MCF 10A (cell line): ENCODE data around the gene NUCB1. TPM values are rescaled to one million over a fixed set of nuclear protein-coding genes. Genes with fewer than 3 reads are reported as not detected.

ENCODE experiments used
- BruUV-seq: library from RNA; stranded (reverse); fragments of 400-500 nt; replicated peaks from 2 replicates; lab custom pipeline; 2021; lab: Mats Ljungman, UMichigan
- CTCF ChIA-PET: fragments of 300-600 bp; sonication (Branson Sonifier 250); formaldehyde crosslinking; extraction: SDS; loops from one replicate; lab custom pipeline; 2021; ENCODE audit warnings: antibody characterized with exemption, inconsistent platforms; lab: Yijun Ruan, JAX
- POLR2A ChIA-PET: fragments of 300-600, 350-650 bp; sonication (Branson Sonifier 250); formaldehyde crosslinking; extraction: SDS; loops from one replicate; lab custom pipeline; 2020; ENCODE audit warnings: antibody characterized with exemption, inconsistent platforms; lab: Yijun Ruan, JAX
- DNase-seq: peaks from one replicate; pipeline ENCODE4 v3.0.0-alpha.2; 2018; ENCODE audit not compliant: unreplicated experiment
- H3K27ac Mint-ChIP-seq: one replicate; pipeline ENCODE4 v1.8.0; 2022; ENCODE audit warnings: mild to moderate bottlenecking, low read depth, mixed read lengths; ENCODE audit not compliant: unreplicated experiment
- H3K27me3 Mint-ChIP-seq: one replicate; pipeline ENCODE4 v1.8.0; 2022; ENCODE audit warnings: mixed read lengths; ENCODE audit not compliant: insufficient read depth, unreplicated experiment
- H3K36me3 Mint-ChIP-seq: one replicate; pipeline ENCODE4 v1.8.0; 2022; ENCODE audit warnings: mild to moderate bottlenecking, moderate library complexity, mixed read lengths; ENCODE audit not compliant: insufficient read depth, unreplicated experiment
- H3K4me1 Mint-ChIP-seq: one replicate; pipeline ENCODE4 v1.8.0; 2022; ENCODE audit warnings: mixed read lengths; ENCODE audit not compliant: insufficient read depth, unreplicated experiment
- H3K4me3 Mint-ChIP-seq: one replicate; pipeline ENCODE4 v1.8.0; 2022; ENCODE audit warnings: mild to moderate bottlenecking, moderate library complexity, mixed read lengths; ENCODE audit not compliant: unreplicated experiment
- H3K9me3 Mint-ChIP-seq: one replicate; pipeline ENCODE4 v1.8.0; 2022; ENCODE audit warnings: mixed read lengths; ENCODE audit not compliant: unreplicated experiment
- CTCF ChIP-seq: fragments of 200-600 bp; IDR thresholded peaks from one replicate; pipeline ENCODE4 v1.8.0; 2022; ENCODE audit warnings: antibody characterized with exemption, mild to moderate bottlenecking; ENCODE audit not compliant: unreplicated experiment
- intact Hi-C: fragments of 100-400 bp; cut with micrococcal nuclease; formaldehyde crosslinking; loops from 2 replicates; pipeline ENCODE4 v1.14.1; 2022
- total RNA-seq: library from RNA; stranded (reverse); gene quantifications from 2 replicates; pipeline ENCODE4 v1.2.3, GENCODE V29; 2022

Gene NUCB1
- total RNA-seq, 1 experiment from 2014 or later = 61.4 TPM

- Mint-ChIP-seq H3K27ac (no peak overlapping the region), H3K27me3 (no peaks in the 10 kb centered on the region), H3K36me3 (no peaks in the 10 kb centered on the region), H3K9me3 (no peaks in the 10 kb centered on the region), H3K4me1 (no peaks in the 10 kb centered on the region), H3K4me3 (no peak overlapping the region)
- POLR2A ChIA-PET = interaction anchor here (0.6 to 1.2 kb wide), 3 partner anchors 11 to 638 kb away, joined by 3 read pairs; partner anchors contain the start of gene NOSIP
- CTCF ChIA-PET = interaction anchor here (0.6 kb wide), 1 partner anchor 110 kb away, joined by 3 read pairs; no protein-coding TSS in a partner anchor
- TF ChIP-seq CTCF = no peak
- no TSS peak for BruUV-seq
- no peak for DNase-seq
- intact Hi-C loops = no loop called here
Observed at GRCh38 chr19:48943081-48943480, 43.0 kb downstream of the NUCB1 start.

GRCh38 chr19:48945415-48945814 is 45.3 kb downstream of the NUCB1 start:
- intact Hi-C loops = no loop called here
- no peaks in the 10 kb centered on the region for H3K36me3 Mint-ChIP-seq
- H3K27ac Mint-ChIP-seq = no peak overlapping the region
- BruUV-seq = no TSS peak
- H3K9me3 Mint-ChIP-seq = no peaks in the 10 kb centered on the region
- no peak for DNase-seq
- no peaks in the 10 kb centered on the region for H3K27me3 Mint-ChIP-seq
- POLR2A ChIA-PET = interaction anchor here (0.6 kb wide), 2 partner anchors 48 to 73 kb away, joined by 3 to 4 read pairs; partner anchors contain the start of genes GYS1 and RUVBL2
- no peaks in the 10 kb centered on the region for H3K4me1 Mint-ChIP-seq
- TF ChIP-seq CTCF = no peak
- CTCF ChIA-PET = interaction anchor here (0.7 kb wide), 1 partner anchor 206 kb away, joined by 5 read pairs; no protein-coding TSS in a partner anchor
- no peak overlapping the region for H3K4me3 Mint-ChIP-seq

- Mint-ChIP-seq H3K27me3 (no peaks in the 10 kb centered on the region), H3K4me3 (no peak overlapping the region), H3K4me1 (no peaks in the 10 kb centered on the region), H3K27ac (no peak overlapping the region), H3K36me3 (no peaks in the 10 kb centered on the region), H3K9me3 (no peaks in the 10 kb centered on the region)
- BruUV-seq = no TSS peak
- TF ChIP-seq CTCF = no peak
- POLR2A ChIA-PET = interaction anchor here (0.6 kb wide), 2 partner anchors 48 to 72 kb away, joined by 3 to 4 read pairs; partner anchors contain the start of genes GYS1 and RUVBL2
- intact Hi-C loops = no loop called here
- DNase-seq = no peak
- CTCF ChIA-PET = interaction anchor here (0.7 kb wide), 1 partner anchor 205 kb away, joined by 5 read pairs; no protein-coding TSS in a partner anchor
Observed at GRCh38 chr19:48945817-48946216, 45.7 kb downstream of the NUCB1 start.

GRCh38 chr19:48946463-48947257 is 46.5 kb downstream of the NUCB1 start:
- no peaks in the 10 kb centered on the region for H3K9me3 Mint-ChIP-seq
- H3K4me1 Mint-ChIP-seq = no peaks in the 10 kb centered on the region
- H3K4me3 Mint-ChIP-seq = no peak overlapping the region
- no peaks in the 10 kb centered on the region for H3K27me3 Mint-ChIP-seq
- H3K36me3 Mint-ChIP-seq = no peaks in the 10 kb centered on the region
- BruUV-seq = no TSS peak
- CTCF ChIA-PET = no interaction called here
- no peak for TF ChIP-seq CTCF
- H3K27ac Mint-ChIP-seq = no peak overlapping the region
- intact Hi-C loops = no loop called here
- POLR2A ChIA-PET = no interaction called here
- DNase-seq = no peak
